Muscle layer of colon (tissue), 2 donors: ENCODE data around the gene CUX1.
A peak's percentile ranks its signal among the peaks of the same experiment; 100 is the strongest.
"Not testable (repeated sequence)": the region's sequence is repeated elsewhere in the genome, so short reads cannot be mapped to it uniquely, and the experiment has no call there.

Source experiments
- H3K27ac ChIP-seq: one replicate; pipeline ENCODE4 v1.7.0; 2013; ENCODE audit warnings: low read depth, mild to moderate bottlenecking, low read length, moderate library complexity
- H3K27me3 ChIP-seq, 2 donors: one replicate each; pipeline ENCODE4 v1.7.0; 2013; ENCODE audit warnings: low read length in 2 of 2, mild to moderate bottlenecking in 2 of 2; ENCODE audit not compliant: insufficient read depth in 2 of 2, control insufficient read depth in 1 of 2
- H3K36me3 ChIP-seq: one replicate; pipeline ENCODE4 v1.7.0; 2013; ENCODE audit warnings: mild to moderate bottlenecking, low read length; ENCODE audit not compliant: insufficient read depth
- H3K4me1 ChIP-seq: one replicate; pipeline ENCODE4 v1.7.0; 2013; ENCODE audit warnings: mild to moderate bottlenecking, low read length; ENCODE audit not compliant: insufficient read depth
- H3K4me3 ChIP-seq, 2 donors: one replicate each; pipeline ENCODE4 v1.7.0; 2013; ENCODE audit warnings: low read length in 2 of 2, low read depth in 1 of 2, mild to moderate bottlenecking in 1 of 2, moderate library complexity in 1 of 2
- H3K9ac ChIP-seq: one replicate; pipeline ENCODE4 v1.7.0; 2013; ENCODE audit warnings: low read length
- H3K9me3 ChIP-seq: one replicate; pipeline ENCODE4 v1.7.0; 2013; ENCODE audit warnings: mild to moderate bottlenecking, low read length
- donor health status: abdominal sarcoma.
- donor health status: Adenocarcinoma of cecum.

Gene CUX1

DNA sequence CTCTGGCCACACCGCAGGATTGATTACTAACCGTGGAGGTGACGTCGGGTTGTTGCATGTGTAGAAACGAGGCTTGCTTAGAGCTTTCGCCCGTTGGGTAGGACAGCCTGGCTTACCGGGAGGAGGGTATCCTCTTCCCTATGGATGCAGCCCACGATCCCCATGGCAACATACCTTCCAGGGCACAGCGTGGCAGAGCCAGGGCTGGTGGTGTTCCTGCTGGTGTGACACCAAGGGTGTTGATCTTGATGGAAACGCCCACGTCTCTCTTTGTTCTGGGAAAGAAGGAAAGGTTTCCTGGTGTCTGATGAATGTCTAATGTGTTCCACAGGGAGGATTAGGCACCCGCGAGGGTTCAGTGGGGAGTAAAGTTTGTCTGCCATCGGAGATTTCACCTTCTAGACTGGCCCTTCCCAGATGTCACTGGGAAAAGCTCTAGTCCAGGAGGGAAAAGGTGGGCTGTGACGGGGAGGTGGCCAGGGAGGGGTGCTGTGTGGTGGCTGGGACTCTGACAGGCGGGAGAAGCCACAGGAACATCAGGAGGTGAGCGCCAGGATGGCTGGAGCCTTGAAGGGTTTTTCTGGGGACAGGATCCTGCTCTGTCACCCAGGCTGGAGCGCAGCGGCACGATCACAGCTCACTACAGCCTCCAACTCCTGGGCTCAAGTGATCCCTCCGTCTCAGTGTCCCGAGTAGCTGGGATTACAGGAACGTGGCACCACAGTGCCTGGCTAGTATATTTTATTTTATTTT lies 102.1 kb downstream of the CUX1 start:
- Histone ChIP-seq H3K36me3 (peaks cover 21% of the 10 kb centered on the region), H3K4me3 (no peak overlapping the region), H3K27me3 (no peaks in the 10 kb centered on the region), H3K9me3 (no peaks in the 10 kb centered on the region), H3K27ac (no peak overlapping the region), H3K9ac (no peak overlapping the region), H3K4me1 (peaks cover 29% of the 10 kb centered on the region)

DNA sequence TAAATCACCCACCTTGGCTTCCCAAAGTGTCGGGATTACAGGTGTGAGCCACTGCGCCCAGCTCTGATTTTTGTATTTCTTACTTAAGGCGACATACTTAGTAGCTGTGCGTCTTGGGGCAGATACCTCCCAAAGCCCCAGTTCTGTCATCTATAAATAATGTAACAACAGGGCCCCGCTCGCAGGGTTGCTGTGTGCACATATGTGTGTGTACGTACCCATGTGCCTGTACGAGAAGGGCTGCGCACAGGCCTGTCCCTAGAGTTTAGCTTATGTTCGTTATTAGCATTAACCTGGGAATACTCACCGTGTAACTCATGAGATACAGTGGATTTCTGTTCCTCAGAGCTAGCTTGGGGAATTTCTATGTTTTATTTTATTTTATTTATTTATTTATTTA lies 103.6 kb downstream of the CUX1 start:
- no peaks in the 10 kb centered on the region for H3K9me3 ChIP-seq
- H3K4me3 ChIP-seq: no peak overlapping the region
- H3K9ac ChIP-seq: no peak overlapping the region
- no peak overlapping the region for H3K27ac ChIP-seq
- H3K4me1 ChIP-seq: peaks cover 24% of the 10 kb centered on the region
- no peaks in the 10 kb centered on the region for H3K27me3 ChIP-seq
- peaks cover 17% of the 10 kb centered on the region for H3K36me3 ChIP-seq

DNA sequence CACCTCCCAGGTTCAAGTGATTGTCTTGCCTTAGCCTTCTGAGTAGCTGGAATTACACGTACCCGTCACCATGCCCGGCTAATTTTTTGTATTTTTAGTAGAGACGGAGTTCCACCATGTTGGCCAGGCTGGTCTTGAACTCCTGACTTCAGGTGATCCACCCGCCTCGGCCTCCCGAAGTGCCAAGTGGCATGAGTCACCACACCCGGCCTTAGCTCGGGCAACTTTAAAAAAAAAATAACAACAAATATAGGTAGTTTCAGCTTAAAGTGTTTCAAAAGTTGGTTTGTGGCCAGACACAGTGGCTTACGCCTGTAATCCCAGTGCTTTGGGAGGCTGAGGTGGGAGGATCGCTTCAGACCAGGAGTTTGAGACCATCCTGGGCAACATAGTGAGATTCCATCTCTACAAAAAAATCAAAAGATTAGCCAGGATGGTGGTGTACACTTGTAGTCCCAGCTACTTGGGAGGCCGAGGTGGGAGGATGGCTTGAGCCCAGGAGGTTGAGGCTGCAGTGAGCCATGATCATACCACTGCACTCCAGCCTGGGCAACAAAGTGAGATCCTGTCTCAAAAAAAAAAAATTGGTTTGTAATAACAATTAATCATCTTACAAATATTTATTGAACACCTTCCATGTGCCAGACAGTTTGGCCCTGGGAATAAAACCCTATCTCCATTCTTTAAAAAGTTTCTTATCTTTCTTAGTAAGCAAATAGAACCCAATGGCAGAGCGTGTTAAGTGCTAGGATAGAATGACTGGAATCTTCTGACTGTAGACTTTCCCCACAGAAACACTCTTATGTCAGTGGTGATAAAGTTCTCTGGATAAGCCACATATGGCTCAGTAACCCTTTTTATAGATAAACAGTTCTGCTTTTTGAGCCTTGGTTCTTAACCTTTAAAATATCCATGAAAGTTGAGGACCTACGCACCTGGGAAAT lies 104.4 kb downstream of the CUX1 start:
- not testable (repeated sequence) for H3K9me3 ChIP-seq, H3K27me3 ChIP-seq, H3K27ac ChIP-seq, H3K4me3 ChIP-seq, H3K9ac ChIP-seq
- peaks cover 15% of the 10 kb centered on the region for H3K36me3 ChIP-seq
- H3K4me1 ChIP-seq: peaks cover 24% of the 10 kb centered on the region

DNA sequence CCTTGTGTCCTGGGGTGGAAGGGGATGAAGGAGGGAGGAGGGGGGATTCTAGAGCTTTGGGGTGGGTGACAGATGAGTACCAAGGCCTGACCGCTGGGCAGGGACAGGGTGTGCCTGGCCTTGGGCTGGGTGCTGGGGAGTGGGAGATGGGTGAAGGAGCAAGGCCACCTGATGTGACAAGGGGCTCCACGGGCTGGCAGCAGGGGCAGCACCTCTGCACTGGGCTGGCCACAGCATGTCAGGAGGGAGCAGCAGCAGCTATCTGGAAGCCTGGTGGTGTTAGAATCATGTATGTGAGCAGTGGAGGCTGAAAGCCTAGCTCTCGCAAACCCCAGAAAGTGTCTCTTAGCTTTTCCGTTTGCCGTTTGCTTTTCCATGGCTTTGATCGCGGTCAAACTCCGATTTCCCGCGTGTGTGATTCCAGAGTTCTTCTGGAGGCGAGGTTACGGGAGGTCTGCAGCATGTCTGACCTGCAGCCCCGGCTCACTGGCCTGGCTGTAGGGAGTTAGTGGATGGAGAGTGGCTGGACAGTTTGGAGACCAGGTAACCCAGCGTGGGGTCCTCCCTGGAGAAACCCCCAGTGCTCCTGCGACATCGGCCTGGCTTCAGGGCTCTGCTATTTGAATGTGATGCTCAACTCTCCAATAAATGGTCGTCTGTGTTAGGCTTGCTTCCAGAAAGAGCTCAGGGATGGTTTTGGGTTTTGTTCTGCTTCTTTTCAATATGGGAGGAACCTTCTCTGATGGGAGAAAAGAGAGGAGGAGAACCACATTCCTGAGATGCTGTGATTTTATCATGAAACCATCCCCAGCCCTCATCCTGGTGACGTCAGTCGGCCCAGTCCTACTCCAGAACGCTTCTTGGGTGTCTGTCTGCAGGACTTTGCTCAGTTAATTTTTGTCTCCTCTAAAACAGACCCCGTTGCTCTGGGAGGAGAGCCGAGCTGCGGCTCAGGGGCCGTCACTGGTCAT lies 105.5 kb downstream of the CUX1 start:
- no peaks in the 10 kb centered on the region for H3K27me3 ChIP-seq
- no peak overlapping the region for H3K9ac ChIP-seq
- peak overlapping the region; percentile 85 for H3K27ac ChIP-seq
- H3K36me3 ChIP-seq: peaks cover 14% of the 10 kb centered on the region
- no peaks in the 10 kb centered on the region for H3K9me3 ChIP-seq
- peak overlapping the region in 1 of 2 donors; percentile 34 for H3K4me3 ChIP-seq
- peaks cover 24% of the 10 kb centered on the region for H3K4me1 ChIP-seq

DNA sequence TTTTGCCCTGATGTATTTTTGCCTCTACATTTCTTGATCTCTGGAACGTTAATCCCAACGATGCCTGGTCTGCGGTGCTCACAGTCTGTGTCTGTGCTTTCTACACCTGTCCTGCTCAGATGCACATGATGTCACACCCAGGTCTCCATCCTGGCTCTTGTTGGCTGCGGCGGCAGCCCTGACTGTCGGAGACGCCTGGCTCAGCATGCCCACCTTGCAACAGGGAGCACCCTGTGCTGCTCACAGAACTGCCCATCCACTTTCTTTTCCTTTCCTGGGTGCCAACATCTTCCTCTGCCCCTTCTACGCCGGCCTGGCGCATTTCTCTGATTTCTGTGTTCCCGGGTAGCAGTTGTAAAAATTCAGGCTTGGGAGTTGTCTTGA lies 106.2 kb downstream of the CUX1 start:
- H3K4me1 ChIP-seq: peaks cover 24% of the 10 kb centered on the region
- no peaks in the 10 kb centered on the region for H3K9me3 ChIP-seq
- H3K27me3 ChIP-seq: no peaks in the 10 kb centered on the region
- peak overlapping the region; percentile 12 for H3K9ac ChIP-seq
- H3K36me3 ChIP-seq: peaks cover 7% of the 10 kb centered on the region
- H3K27ac ChIP-seq: peak overlapping the region; percentile 85
- H3K4me3 ChIP-seq: peak overlapping the region in 1 of 2 donors; percentile 34

DNA sequence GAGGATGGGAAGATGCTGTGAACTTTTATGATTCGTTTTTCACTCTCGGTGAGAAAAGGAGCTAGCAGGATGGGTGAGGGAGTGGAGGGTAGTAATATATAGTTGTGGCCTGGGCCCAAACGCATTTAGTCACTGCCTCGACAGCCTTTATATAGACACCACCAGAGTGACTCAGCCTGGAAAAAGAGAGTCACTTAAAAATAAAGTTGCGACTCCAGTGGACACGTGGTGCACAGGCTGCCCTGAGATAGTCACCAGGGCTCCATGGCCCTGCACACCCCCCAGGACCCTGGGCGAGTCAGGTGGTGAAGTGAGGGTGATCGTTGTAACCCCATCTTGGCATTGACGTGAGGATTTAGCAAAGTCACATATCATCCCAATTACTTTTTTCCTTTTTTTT lies 106.7 kb downstream of the CUX1 start:
- H3K4me1 ChIP-seq: peaks cover 25% of the 10 kb centered on the region
- peak overlapping the region; percentile 85 for H3K27ac ChIP-seq
- no peaks in the 10 kb centered on the region for H3K9me3 ChIP-seq
- H3K4me3 ChIP-seq: peak overlapping the region in 1 of 2 donors; percentile 34
- H3K27me3 ChIP-seq: no peaks in the 10 kb centered on the region
- peaks cover 5% of the 10 kb centered on the region for H3K36me3 ChIP-seq
- peak overlapping the region; percentile 12 for H3K9ac ChIP-seq

DNA sequence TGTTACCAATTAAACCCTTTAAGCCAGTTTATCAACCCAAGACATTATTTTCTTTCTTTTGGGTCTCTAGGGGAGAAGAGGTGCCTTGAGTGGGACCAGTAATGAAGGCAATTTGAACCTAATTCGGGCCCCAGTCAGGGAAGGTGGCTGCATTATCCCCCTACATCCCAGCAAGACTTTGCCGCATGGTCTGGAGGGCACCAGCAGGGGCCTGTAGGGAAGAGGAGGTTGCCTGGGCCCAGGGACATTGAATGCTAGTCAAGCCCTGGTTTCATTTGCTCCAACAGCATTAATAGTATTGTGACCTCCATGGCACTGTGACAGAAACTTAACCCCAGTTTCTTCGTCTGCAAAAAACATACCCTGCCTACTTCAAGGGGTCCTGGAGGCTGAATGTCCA lies 108.8 kb downstream of the CUX1 start:
- Histone ChIP-seq H3K27ac (no peak overlapping the region), H3K9ac (no peak overlapping the region), H3K4me1 (peaks cover 32% of the 10 kb centered on the region), H3K9me3 (no peaks in the 10 kb centered on the region), H3K27me3 (no peaks in the 10 kb centered on the region), H3K36me3 (peaks cover 5% of the 10 kb centered on the region), H3K4me3 (no peak overlapping the region)

DNA sequence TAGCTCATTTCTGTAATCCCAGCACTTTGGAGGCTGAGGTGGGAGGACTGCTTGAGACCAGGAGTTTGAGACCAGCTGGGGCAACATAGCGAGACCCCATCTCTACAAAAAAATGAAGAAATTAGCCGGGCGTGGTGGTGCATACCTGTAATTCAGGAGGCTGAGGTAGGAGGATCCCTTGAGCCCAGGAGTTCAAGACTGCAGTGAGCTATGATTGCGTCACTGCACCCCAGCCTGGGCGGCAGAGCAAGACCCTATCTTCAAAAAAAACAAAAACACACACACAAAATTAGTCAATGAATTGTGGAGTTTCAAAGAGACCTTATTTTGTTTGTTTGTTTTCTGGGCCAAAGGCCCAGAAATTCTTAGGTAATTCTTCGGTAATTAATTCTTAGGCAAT lies 110.0 kb downstream of the CUX1 start:
- Histone ChIP-seq H3K36me3 (peaks cover 5% of the 10 kb centered on the region), H3K27ac (no peak overlapping the region), H3K9me3 (no peaks in the 10 kb centered on the region), H3K9ac (no peak overlapping the region), H3K27me3 (no peaks in the 10 kb centered on the region), H3K4me1 (peaks cover 28% of the 10 kb centered on the region), H3K4me3 (no peak overlapping the region)

DNA sequence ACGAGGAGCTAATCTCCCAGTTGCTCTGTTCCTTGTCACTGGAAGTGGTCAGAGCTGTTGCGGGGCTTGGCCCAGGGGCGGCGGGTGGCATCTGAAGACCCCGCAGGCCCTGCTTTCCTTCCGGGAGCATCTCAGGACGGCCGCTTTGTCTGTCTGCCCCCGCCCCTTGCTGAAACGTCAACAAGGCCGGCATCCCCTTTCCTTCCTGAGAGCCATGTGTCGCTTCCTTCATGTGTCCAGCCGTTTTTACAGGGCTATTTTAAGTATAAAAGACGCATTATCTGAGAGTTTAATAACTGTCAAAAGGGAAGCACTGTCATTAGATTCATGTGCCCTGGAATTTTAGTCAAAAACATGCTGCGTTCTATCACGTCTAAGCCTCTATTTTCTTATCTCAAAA lies 110.4 kb downstream of the CUX1 start:
- H3K27me3 ChIP-seq: no peaks in the 10 kb centered on the region
- no peak overlapping the region for H3K9ac ChIP-seq
- H3K36me3 ChIP-seq: peaks cover 5% of the 10 kb centered on the region
- peaks cover 26% of the 10 kb centered on the region for H3K4me1 ChIP-seq
- no peak overlapping the region for H3K4me3 ChIP-seq
- H3K27ac ChIP-seq: no peak overlapping the region
- no peaks in the 10 kb centered on the region for H3K9me3 ChIP-seq

DNA sequence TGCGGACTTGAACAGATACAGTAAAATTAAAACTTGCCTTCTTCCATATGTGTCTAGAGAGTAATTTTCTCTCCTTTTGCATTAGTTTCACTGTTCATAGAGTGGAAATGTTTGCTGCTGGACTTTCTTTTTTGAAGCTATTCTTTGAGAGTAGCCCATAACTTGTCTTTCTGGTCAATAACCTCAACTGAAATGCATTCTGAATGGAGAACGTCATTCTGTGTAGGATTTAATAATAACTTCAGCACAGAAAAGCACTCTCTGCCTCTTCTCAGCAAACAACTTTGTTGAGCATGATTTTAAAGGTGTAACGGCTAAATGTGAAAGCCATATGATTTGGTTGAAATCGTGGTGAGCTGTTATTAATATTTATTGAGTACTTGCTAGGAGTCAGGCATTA lies 111.8 kb downstream of the CUX1 start:
- Histone ChIP-seq H3K4me1 (peaks cover 24% of the 10 kb centered on the region), H3K4me3 (no peak overlapping the region), H3K36me3 (peaks cover 5% of the 10 kb centered on the region), H3K27ac (peak overlapping the region; percentile 12), H3K9me3 (no peaks in the 10 kb centered on the region), H3K27me3 (no peaks in the 10 kb centered on the region), H3K9ac (no peak overlapping the region)

DNA sequence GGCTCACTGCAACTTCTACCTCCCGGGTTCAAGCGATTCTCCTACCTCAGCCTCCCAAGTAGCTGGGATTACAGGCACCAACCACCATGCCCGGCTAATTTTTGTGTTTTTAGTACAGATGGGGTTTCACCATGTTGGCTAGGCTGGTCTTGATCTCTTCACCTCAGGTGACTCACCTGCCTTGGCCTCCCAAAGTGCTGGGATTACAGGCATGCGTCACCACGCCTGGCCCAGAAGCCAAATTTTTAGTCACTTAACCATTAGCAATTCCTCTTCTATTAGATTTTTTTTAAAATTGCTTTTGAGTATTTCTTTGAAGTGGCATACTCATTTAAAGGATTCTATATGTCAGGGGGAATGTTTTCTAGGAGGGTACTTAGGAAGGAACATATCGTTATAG lies 112.5 kb downstream of the CUX1 start:
- not testable (repeated sequence) for H3K27me3 ChIP-seq, H3K9ac ChIP-seq, H3K36me3 ChIP-seq, H3K4me3 ChIP-seq, H3K9me3 ChIP-seq
- Histone ChIP-seq H3K4me1 (peaks cover 27% of the 10 kb centered on the region), H3K27ac (peak overlapping the region; percentile 12)
